Diencephalon (tissue), 1 donor: Measurements from ENCODE around the gene SVOP. TPM values are rescaled to one million over a fixed set of nuclear protein-coding genes. Genes with fewer than 3 reads are reported as not detected.

Experiments
- small RNA-seq: library from RNA; depleted of rRNA; stranded (forward); fragments of <200 nt; gene quantifications from one replicate; pipeline ENCODE3, GENCODE V24; 2014
- total RNA-seq: library from RNA; depleted of rRNA; stranded (reverse); fragments of >200 nt; gene quantifications from one replicate; pipeline ENCODE4 v1.2.3, GENCODE V29; 2014

Gene SVOP
- total RNA-seq = 41.1 TPM

GRCh38 chr12:109020796-109021380 lies at the start of gene SVOP:
TSS of gene SVOP (minus strand) at chr12:109021068. CDS start at chr12:109020868, 200 bp downstream.

GRCh38 chr12:109052414-109053323 lies 31.8 kb upstream of the SVOP start, which contains the start of gene USP30:
TSS of gene USP30 (plus strand) at chr12:109052576. CDS start at chr12:109052679, 103 bp downstream.

GRCh38 chr12:108879615-108880254 lies 141.1 kb downstream of the SVOP start, which contains the start of gene DAO:
TSS of gene DAO (plus strand) at chr12:108880092. CDS start at chr12:108885007, 4,915 bp downstream.

Small RNA genes lying within 50 kb of the gene (small RNA-seq; reads per million reads assigned to genes)
- gene AC190387.1 (not detected), gene RNA5SP372 (not detected), gene RNU6-361P (not detected)

Other genes starting within 250 kb of the SVOP start
- 10.6 TPM for gene SSH1, start 163.5 kb downstream of the SVOP start, total RNA-seq
- gene DAO, start 141.0 kb downstream of the SVOP start, total RNA-seq = not detected
- gene USP30, start 31.5 kb upstream of the SVOP start, total RNA-seq = 20.5 TPM
- 23.3 TPM for gene ALKBH2, start 72.4 kb upstream of the SVOP start, total RNA-seq
- 27.0 TPM for gene UNG, start 76.5 kb upstream of the SVOP start, total RNA-seq
- 10.6 TPM for gene ACACB, start 95.5 kb upstream of the SVOP start, total RNA-seq